Measurements from ENCODE around the gene NEK4. TPM values are rescaled to one million over a fixed set of nuclear protein-coding genes. Genes with fewer than 3 reads are reported as not detected.

Gene NEK4
- total and polyA plus RNA-seq, 2 donors (not counting 1 experiment from before 2014, with no cell fraction given): 9.0 to 33.8 TPM

- Histone ChIP-seq H4K20me1 (ENCODE audit: control insufficient read depth, insufficient read depth, low read length, poor library complexity, severe bottlenecking) (no peaks in the 10 kb centered on the region), H3K27me3 (replicated peaks in 1 of 4; ENCODE audit: control extremely low read depth in 1 of 4, control insufficient read depth in 3 of 4, insufficient read depth in 4 of 4, low read length in 3 of 4) (no peaks in the 10 kb centered on the region), H3K4me3 (ENCODE audit: control extremely low read depth in 1 of 5, extremely low read depth in 1 of 5, insufficient read depth in 1 of 5, low read depth in 2 of 5, low read length in 4 of 5) (no peak overlapping the region), H3K9me3 (ENCODE audit: control extremely low read depth in 1 of 3, control insufficient read depth in 2 of 3, insufficient read depth in 1 of 3, low read length in 2 of 3) (no peaks in the 10 kb centered on the region), H3K36me3 (replicated peaks in 1 of 2; ENCODE audit: control extremely low read depth in 1 of 2, control insufficient read depth in 1 of 2, extremely low read depth in 1 of 2, insufficient read depth in 2 of 2, low read length in 1 of 2) (peaks cover 10 to 30% of the 10 kb centered on the region in 2 experiments), H3K9ac (ENCODE audit: low read length) (no peak overlapping the region), H2AFZ (ENCODE audit: insufficient read depth, low read depth, low read length, poor library complexity, severe bottlenecking) (no peak overlapping the region), H3K4me2 (replicated peaks; ENCODE audit: low read depth, low read length, poor library complexity, severe bottlenecking) (no peak overlapping the region), H3K27ac (ENCODE audit: low read length in 2 of 2) (no peak overlapping the region), H3K4me1 (ENCODE audit: control insufficient read depth in 2 of 2, insufficient read depth in 2 of 2, low read length in 2 of 2) (no peaks in the 10 kb centered on the region), H3K79me2 (ENCODE audit: control insufficient read depth, insufficient read depth, low read length) (no peaks in the 10 kb centered on the region)
- ChIA-PET CTCF (interaction anchor here (0.9 to 1.1 kb wide), 2 partner anchors 29 to 334 kb away, joined by 3 read pairs; no protein-coding TSS in a partner anchor), POLR2A (no interaction called here)
- ATAC-seq (ENCODE audit: low read depth) (no peak), DNase-seq (no peak)
- Mint-ChIP-seq H3K4me3 (no peak overlapping the region), H3K4me1 (no peaks in the 10 kb centered on the region), H3K27ac (no peak overlapping the region), H3K9me3 (ENCODE audit: insufficient read depth) (no peaks in the 10 kb centered on the region), H3K27me3 (no peaks in the 10 kb centered on the region)
- intact Hi-C loops (cut with micrococcal nuclease): no loop called here
- TF ChIP-seq CTCF (IDR thresholded peaks at IDR 0.05) (no peak), EZH2 (IDR thresholded peaks at IDR 0.05; ENCODE audit: borderline replicate concordance, insufficient read depth, low read depth, low read length, poor library complexity, severe bottlenecking) (no peak)
- WGBS (ENCODE audit: insufficient coverage): 83% methylated on average over 1 of the region's 1 CpG
Observed at GRCh38 chr3:52739730-52740129, 31.0 kb downstream of the NEK4 start.

- ATAC-seq (ENCODE audit: low read depth): no peak
- H3K4me3 ChIP-seq (ENCODE audit: control extremely low read depth in 1 of 5, extremely low read depth in 1 of 5, insufficient read depth in 1 of 5, low read depth in 2 of 5, low read length in 4 of 5): no peak overlapping the region
- no peak overlapping the region for H3K4me2 ChIP-seq (replicated peaks; ENCODE audit: low read depth, low read length, poor library complexity, severe bottlenecking)
- Mint-ChIP-seq H3K27me3 (no peaks in the 10 kb centered on the region), H3K27ac (no peak overlapping the region), H3K4me1 (peaks cover 4% of the 10 kb centered on the region), H3K9me3 (ENCODE audit: insufficient read depth) (peaks cover 11% of the 10 kb centered on the region), H3K4me3 (no peak overlapping the region)
- no peaks in the 10 kb centered on the region for H3K79me2 ChIP-seq (ENCODE audit: control insufficient read depth, insufficient read depth, low read length)
- ChIA-PET POLR2A (no interaction called here), CTCF (no interaction called here)
- TF ChIP-seq CTCF (IDR thresholded peaks at IDR 0.05) (no peak), EZH2 (IDR thresholded peaks at IDR 0.05; ENCODE audit: borderline replicate concordance, insufficient read depth, low read depth, low read length, poor library complexity, severe bottlenecking) (no peak)
- no peak overlapping the region for H2AFZ ChIP-seq (ENCODE audit: insufficient read depth, low read depth, low read length, poor library complexity, severe bottlenecking)
- no peak overlapping the region for H3K9ac ChIP-seq (ENCODE audit: low read length)
- peaks cover 1 to 14% (median 6%) of the 10 kb centered on the region in 3 donors for H3K9me3 ChIP-seq (ENCODE audit: control extremely low read depth in 1 of 3, control insufficient read depth in 2 of 3, insufficient read depth in 1 of 3, low read length in 2 of 3)
- H3K27me3 ChIP-seq (replicated peaks in 1 of 4; ENCODE audit: control extremely low read depth in 1 of 4, control insufficient read depth in 3 of 4, insufficient read depth in 4 of 4, low read length in 3 of 4): no peaks in the 10 kb centered on the region
- DNase-seq: no peak
- 92% methylated on average over 4 of the region's 10 CpGs for WGBS (ENCODE audit: insufficient coverage)
- H3K36me3 ChIP-seq (replicated peaks in 1 of 2; ENCODE audit: control extremely low read depth in 1 of 2, control insufficient read depth in 1 of 2, extremely low read depth in 1 of 2, insufficient read depth in 2 of 2, low read length in 1 of 2): peaks cover 9 to 30% of the 10 kb centered on the region in 2 experiments
- H4K20me1 ChIP-seq (ENCODE audit: control insufficient read depth, insufficient read depth, low read length, poor library complexity, severe bottlenecking): no peaks in the 10 kb centered on the region
- intact Hi-C loops (cut with micrococcal nuclease): no loop called here
- H3K4me1 ChIP-seq (ENCODE audit: control insufficient read depth in 2 of 2, insufficient read depth in 2 of 2, low read length in 2 of 2): no peaks in the 10 kb centered on the region
- no peak overlapping the region for H3K27ac ChIP-seq (ENCODE audit: low read length in 2 of 2)
Observed at GRCh38 chr3:52733256-52733891, 37.4 kb downstream of the NEK4 start.

All from B cell (primary cell).